OCI-LY1 (cell line): ENCODE data around the gene ABLIM1.

Experiments used
- H2AFZ ChIP-seq: fragments of 200-600 bp; sonication (generic), shearing (Covaris generic); 2 replicates; pipeline ENCODE4 v1.6.0; 2014; ENCODE audit warnings: antibody characterized with exemption, mild to moderate bottlenecking, low read length
- H3F3A ChIP-seq: fragments of 200-600 bp; sonication (generic), shearing (Covaris generic); 2 replicates; pipeline ENCODE4 v1.6.0; 2014; ENCODE audit warnings: mild to moderate bottlenecking, antibody characterized with exemption, low read length, moderate library complexity; ENCODE audit not compliant: insufficient read depth
- H3K27ac ChIP-seq: fragments of 200-600 bp; sonication (generic); 2 replicates; pipeline ENCODE4 v1.5.1; 2014; ENCODE audit warnings: low read length, mixed run types, mild to moderate bottlenecking, low read depth; ENCODE audit not compliant: poor library complexity, severe bottlenecking
- H3K27me3 ChIP-seq: fragments of 200-600 bp; sonication (generic); 2 replicates; pipeline ENCODE4 v1.6.0; 2014; ENCODE audit warnings: antibody characterized with exemption, mild to moderate bottlenecking, low read length, moderate library complexity; ENCODE audit not compliant: insufficient read depth
- H3K36me3 ChIP-seq: fragments of 200-600 bp; sonication (generic); 2 replicates; pipeline ENCODE4 v1.6.1; 2014; ENCODE audit warnings: mild to moderate bottlenecking, antibody characterized with exemption, low read length, moderate library complexity, mixed read lengths; ENCODE audit not compliant: insufficient read depth
- H3K4me1 ChIP-seq: fragments of 200-600 bp; sonication (generic); 2 replicates; pipeline ENCODE4 v1.5.1; 2014; ENCODE audit warnings: mild to moderate bottlenecking, low read length, moderate library complexity; ENCODE audit not compliant: insufficient read depth, severe bottlenecking
- H3K4me2 ChIP-seq: fragments of 200-600 bp; sonication (generic), shearing (Covaris generic); 2 replicates; pipeline ENCODE4 v1.6.1; 2014; ENCODE audit warnings: low read length
- H3K4me3 ChIP-seq: fragments of 200-600 bp; sonication (generic); 2 replicates; pipeline ENCODE4 v1.5.1; 2014; ENCODE audit warnings: low read length, low read depth, mild to moderate bottlenecking, mixed read lengths; ENCODE audit not compliant: poor library complexity, severe bottlenecking
- H3K79me2 ChIP-seq: fragments of 200-600 bp; shearing (Covaris generic); 2 replicates; pipeline ENCODE4 v1.6.1; 2016; ENCODE audit warnings: mixed run types, low read length, mixed read lengths; ENCODE audit not compliant: insufficient read depth
- H3K9ac ChIP-seq: fragments of 200-600 bp; sonication (generic), shearing (Covaris generic); 2 replicates; pipeline ENCODE4 v1.6.1; 2014; ENCODE audit warnings: mild to moderate bottlenecking, low read length, mixed read lengths
- H3K9me2 ChIP-seq: fragments of 200-600 bp; sonication (generic), shearing (Covaris generic); 2 replicates; pipeline ENCODE4 v1.6.1; 2014; ENCODE audit warnings: low read depth, mild to moderate bottlenecking, low read length, mixed read lengths
- H3K9me3 ChIP-seq: fragments of 200-600 bp; shearing (Covaris generic); 2 replicates; pipeline ENCODE4 v1.6.1; 2014; ENCODE audit warnings: low read length, mixed read lengths
- H4K20me1 ChIP-seq: fragments of 200-600 bp; sonication (generic), shearing (Covaris generic); 2 replicates; pipeline ENCODE4 v1.6.0; 2016; ENCODE audit warnings: mild to moderate bottlenecking, low read length; ENCODE audit not compliant: insufficient read depth
- EZH2 ChIP-seq: fragments of 200-600 bp; sonication (generic), shearing (Covaris generic); IDR thresholded peaks from 2 replicates; pipeline ENCODE4 v1.8.0; 2017; ENCODE audit warnings: borderline replicate concordance, mixed run types, mild to moderate bottlenecking, antibody characterized with exemption, low read length, moderate library complexity, mixed read lengths
- TF ChIP-seq, protein P1 (sequence below): fragments of 200-600 bp; sonication (generic), shearing (Covaris generic); IDR thresholded peaks from 2 replicates; pipeline ENCODE4 v1.5.1; 2017; ENCODE audit warnings: mild to moderate bottlenecking, antibody characterized with exemption, low read length, moderate library complexity, mixed read lengths

ABLIM1 gene

DNA sequence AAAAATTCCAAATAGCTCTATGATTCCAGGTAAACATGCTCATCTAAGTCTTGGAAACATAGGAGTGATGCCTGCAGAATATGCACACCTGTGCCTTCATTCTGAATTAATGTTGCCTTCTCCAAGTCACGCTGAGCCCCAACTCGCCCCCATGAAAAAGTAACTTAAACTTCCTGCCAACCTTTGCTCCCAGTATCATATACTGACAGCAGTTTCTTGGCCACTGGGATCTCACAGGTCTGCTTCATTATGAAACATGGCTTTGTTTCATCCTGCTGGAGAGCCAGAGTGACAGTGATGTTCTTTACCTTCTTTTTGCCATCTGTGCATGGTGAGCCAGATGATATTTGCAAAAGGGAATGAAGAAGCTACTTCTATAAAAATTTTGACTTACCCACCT is 34.9 kb downstream of the ABLIM1 start:
- no peak overlapping the region for H3K4me2 ChIP-seq
- H3K9me2 ChIP-seq: no peaks in the 10 kb centered on the region
- H3K4me3 ChIP-seq: no peak overlapping the region
- 0 out of 2 replicates have a peak, but pooled peaks cover 3% of the 10 kb centered on the region for H3K9me3 ChIP-seq
- TF ChIP-seq, protein P1, sequence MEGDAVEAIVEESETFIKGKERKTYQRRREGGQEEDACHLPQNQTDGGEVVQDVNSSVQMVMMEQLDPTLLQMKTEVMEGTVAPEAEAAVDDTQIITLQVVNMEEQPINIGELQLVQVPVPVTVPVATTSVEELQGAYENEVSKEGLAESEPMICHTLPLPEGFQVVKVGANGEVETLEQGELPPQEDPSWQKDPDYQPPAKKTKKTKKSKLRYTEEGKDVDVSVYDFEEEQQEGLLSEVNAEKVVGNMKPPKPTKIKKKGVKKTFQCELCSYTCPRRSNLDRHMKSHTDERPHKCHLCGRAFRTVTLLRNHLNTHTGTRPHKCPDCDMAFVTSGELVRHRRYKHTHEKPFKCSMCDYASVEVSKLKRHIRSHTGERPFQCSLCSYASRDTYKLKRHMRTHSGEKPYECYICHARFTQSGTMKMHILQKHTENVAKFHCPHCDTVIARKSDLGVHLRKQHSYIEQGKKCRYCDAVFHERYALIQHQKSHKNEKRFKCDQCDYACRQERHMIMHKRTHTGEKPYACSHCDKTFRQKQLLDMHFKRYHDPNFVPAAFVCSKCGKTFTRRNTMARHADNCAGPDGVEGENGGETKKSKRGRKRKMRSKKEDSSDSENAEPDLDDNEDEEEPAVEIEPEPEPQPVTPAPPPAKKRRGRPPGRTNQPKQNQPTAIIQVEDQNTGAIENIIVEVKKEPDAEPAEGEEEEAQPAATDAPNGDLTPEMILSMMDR: no peak
- no peak for TF ChIP-seq EZH2
- H2AFZ ChIP-seq: no peak overlapping the region
- H3K27ac ChIP-seq: no peak overlapping the region
- no peaks in the 10 kb centered on the region for H3K4me1 ChIP-seq
- H3K9ac ChIP-seq: no peak overlapping the region
- no peaks in the 10 kb centered on the region for H4K20me1 ChIP-seq
- H3K27me3 ChIP-seq: peaks cover 8% of the 10 kb centered on the region; the same call in 1 of the 2 replicates
- no peaks in the 10 kb centered on the region for H3F3A ChIP-seq
- H3K79me2 ChIP-seq: no peaks in the 10 kb centered on the region
- H3K36me3 ChIP-seq: no peaks in the 10 kb centered on the region

DNA sequence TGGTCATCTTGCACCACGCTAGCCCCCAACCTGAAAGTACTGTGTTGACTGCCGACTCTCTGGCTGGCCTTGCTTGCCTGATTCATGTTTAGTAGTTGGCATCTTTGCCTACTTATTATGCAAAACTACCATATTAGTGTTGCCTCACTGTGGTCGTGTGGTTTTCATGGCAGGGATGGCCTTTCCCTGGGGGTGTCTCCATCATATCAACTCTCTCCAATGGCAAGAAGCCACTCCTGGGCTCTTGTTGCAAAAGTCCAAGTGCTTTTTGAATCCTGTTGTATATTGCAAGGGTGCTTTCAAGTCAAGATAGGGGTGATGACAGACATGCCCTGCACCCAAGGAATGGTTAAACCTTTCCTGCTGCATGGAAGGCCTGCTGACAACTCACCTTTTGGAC is 39.4 kb downstream of the ABLIM1 start:
- H3K36me3 ChIP-seq: no peaks in the 10 kb centered on the region
- H4K20me1 ChIP-seq: no peaks in the 10 kb centered on the region
- no peak overlapping the region for H3K4me2 ChIP-seq
- no peaks in the 10 kb centered on the region for H3K9me3 ChIP-seq
- H3K9ac ChIP-seq: no peak overlapping the region
- H3K27ac ChIP-seq: no peak overlapping the region
- H3K9me2 ChIP-seq: no peaks in the 10 kb centered on the region
- no peak overlapping the region for H2AFZ ChIP-seq
- no peak overlapping the region for H3K4me3 ChIP-seq
- no peaks in the 10 kb centered on the region for H3K79me2 ChIP-seq
- H3F3A ChIP-seq: no peaks in the 10 kb centered on the region
- H3K27me3 ChIP-seq: no peaks in the 10 kb centered on the region
- no peak for TF ChIP-seq EZH2
- TF ChIP-seq, protein P1: no peak
- no peaks in the 10 kb centered on the region for H3K4me1 ChIP-seq

DNA sequence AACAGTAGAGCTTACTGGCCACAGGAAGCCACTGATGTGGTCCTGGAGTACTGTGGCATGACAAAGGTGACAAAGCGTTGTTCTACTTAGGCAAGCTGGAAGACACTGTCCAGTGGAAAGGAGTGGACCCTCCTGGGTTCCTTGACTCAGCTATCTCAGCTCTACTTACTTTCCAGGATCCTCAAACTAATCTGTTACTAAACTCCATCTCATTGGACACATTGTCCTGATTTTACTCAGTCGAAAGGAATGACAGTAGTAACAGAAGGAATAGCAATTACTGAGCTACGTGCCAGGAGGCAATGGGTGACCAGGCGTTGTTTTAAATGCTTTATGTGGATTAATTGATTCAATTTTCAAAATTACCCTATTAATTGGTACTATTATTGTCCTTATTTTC is 41.6 kb downstream of the ABLIM1 start:
- Histone ChIP-seq H3K9ac (no peak overlapping the region), H3K4me3 (no peak overlapping the region), H3K36me3 (no peaks in the 10 kb centered on the region), H3K9me3 (no peaks in the 10 kb centered on the region), H4K20me1 (no peaks in the 10 kb centered on the region), H3F3A (no peaks in the 10 kb centered on the region), H3K79me2 (no peaks in the 10 kb centered on the region), H3K27ac (no peak overlapping the region), H3K4me1 (no peaks in the 10 kb centered on the region), H2AFZ (no peak overlapping the region), H3K27me3 (no peaks in the 10 kb centered on the region; the same call in 1 of the 2 replicates), H3K4me2 (no peak overlapping the region), H3K9me2 (no peaks in the 10 kb centered on the region)
- TF ChIP-seq, protein P1: no peak
- no peak for TF ChIP-seq EZH2
